Activated T-cell treated with anti-CD3 and anti-CD28 coated beads, Interleukin-2, amount 50 U/mL, for 24 hours (primary cell): Measurements from ENCODE around the gene NHSL1.

Experiments
- DNase-seq: peaks from one replicate; pipeline ENCODE4 v3.0.0-alpha.2; 2020
- H3K27ac Mint-ChIP-seq: 2 replicates; pipeline ENCODE4 v1.8.0; 2020; ENCODE audit warnings: mild to moderate bottlenecking, mixed read lengths
- H3K27me3 Mint-ChIP-seq: 2 replicates; pipeline ENCODE4 v1.8.0; 2020; ENCODE audit warnings: mixed read lengths
- H3K36me3 Mint-ChIP-seq: 2 replicates; pipeline ENCODE4 v1.8.0; 2020; ENCODE audit warnings: low read depth, mixed read lengths
- H3K4me1 Mint-ChIP-seq: 2 replicates; pipeline ENCODE4 v1.8.0; 2020; ENCODE audit warnings: low read depth, mixed read lengths
- H3K4me3 Mint-ChIP-seq: 2 replicates; pipeline ENCODE4 v1.8.0; 2020; ENCODE audit warnings: mild to moderate bottlenecking, moderate library complexity, mixed read lengths
- H3K9me3 Mint-ChIP-seq: 2 replicates; pipeline ENCODE4 v1.8.0; 2020; ENCODE audit warnings: mixed read lengths

NHSL1 gene

GRCh38 chr6:138514860-138515540 lies 15.7 kb upstream of the NHSL1 start:
- peaks cover 7% of the 10 kb centered on the region for H3K4me1 Mint-ChIP-seq
- no peak overlapping the region for H3K4me3 Mint-ChIP-seq
- no peaks in the 10 kb centered on the region for H3K36me3 Mint-ChIP-seq
- no peak overlapping the region for H3K27ac Mint-ChIP-seq
- no peaks in the 10 kb centered on the region for H3K9me3 Mint-ChIP-seq
- H3K27me3 Mint-ChIP-seq: peaks cover 5% of the 10 kb centered on the region
- no peak for DNase-seq

DNA sequence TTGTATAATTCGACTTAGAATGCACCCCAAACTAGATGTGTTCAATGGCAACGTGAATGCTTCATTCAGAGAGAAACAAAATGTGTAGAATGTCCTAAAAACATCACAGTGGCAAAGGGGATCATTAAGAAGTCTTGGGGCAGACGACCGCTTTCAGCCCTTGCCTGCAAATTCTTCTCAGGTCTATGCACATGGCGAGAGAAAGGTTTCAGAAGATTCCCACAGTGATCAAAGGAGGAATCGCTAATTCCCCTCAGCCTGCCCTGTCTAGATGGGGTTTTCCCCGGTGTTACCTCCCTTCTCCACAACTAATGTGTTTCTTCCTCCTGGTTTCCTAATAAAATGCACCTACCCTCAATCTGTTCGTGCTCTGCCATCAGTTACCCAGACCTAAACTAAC lies 13.3 kb upstream of the NHSL1 start:
- Mint-ChIP-seq H3K4me1 (peaks cover 7% of the 10 kb centered on the region), H3K27me3 (peaks cover 9% of the 10 kb centered on the region), H3K27ac (no peak overlapping the region), H3K4me3 (no peak overlapping the region), H3K36me3 (no peaks in the 10 kb centered on the region), H3K9me3 (no peaks in the 10 kb centered on the region)
- DNase-seq: no peak

GRCh38 chr6:138510093-138510492 lies 10.8 kb upstream of the NHSL1 start:
- Mint-ChIP-seq H3K36me3 (no peaks in the 10 kb centered on the region), H3K27ac (no peak overlapping the region), H3K27me3 (peaks cover 8% of the 10 kb centered on the region), H3K4me3 (no peak overlapping the region), H3K9me3 (no peaks in the 10 kb centered on the region), H3K4me1 (peaks cover 4% of the 10 kb centered on the region)
- no peak for DNase-seq

- Mint-ChIP-seq H3K4me3 (no peak overlapping the region), H3K27me3 (peaks cover 8% of the 10 kb centered on the region), H3K36me3 (no peaks in the 10 kb centered on the region), H3K4me1 (no peaks in the 10 kb centered on the region), H3K27ac (no peak overlapping the region), H3K9me3 (no peaks in the 10 kb centered on the region)
- no peak for DNase-seq
These were observed 10.1 kb upstream of the NHSL1 start for GRCh38 chr6:138509371-138509770.

- peaks cover 8% of the 10 kb centered on the region for H3K27me3 Mint-ChIP-seq
- H3K4me3 Mint-ChIP-seq: no peak overlapping the region
- H3K27ac Mint-ChIP-seq: no peak overlapping the region
- H3K9me3 Mint-ChIP-seq: no peaks in the 10 kb centered on the region
- DNase-seq: no peak
- H3K36me3 Mint-ChIP-seq: no peaks in the 10 kb centered on the region
- H3K4me1 Mint-ChIP-seq: no peaks in the 10 kb centered on the region
These were observed 9.3 kb upstream of the NHSL1 start for GRCh38 chr6:138508676-138508988.

DNA sequence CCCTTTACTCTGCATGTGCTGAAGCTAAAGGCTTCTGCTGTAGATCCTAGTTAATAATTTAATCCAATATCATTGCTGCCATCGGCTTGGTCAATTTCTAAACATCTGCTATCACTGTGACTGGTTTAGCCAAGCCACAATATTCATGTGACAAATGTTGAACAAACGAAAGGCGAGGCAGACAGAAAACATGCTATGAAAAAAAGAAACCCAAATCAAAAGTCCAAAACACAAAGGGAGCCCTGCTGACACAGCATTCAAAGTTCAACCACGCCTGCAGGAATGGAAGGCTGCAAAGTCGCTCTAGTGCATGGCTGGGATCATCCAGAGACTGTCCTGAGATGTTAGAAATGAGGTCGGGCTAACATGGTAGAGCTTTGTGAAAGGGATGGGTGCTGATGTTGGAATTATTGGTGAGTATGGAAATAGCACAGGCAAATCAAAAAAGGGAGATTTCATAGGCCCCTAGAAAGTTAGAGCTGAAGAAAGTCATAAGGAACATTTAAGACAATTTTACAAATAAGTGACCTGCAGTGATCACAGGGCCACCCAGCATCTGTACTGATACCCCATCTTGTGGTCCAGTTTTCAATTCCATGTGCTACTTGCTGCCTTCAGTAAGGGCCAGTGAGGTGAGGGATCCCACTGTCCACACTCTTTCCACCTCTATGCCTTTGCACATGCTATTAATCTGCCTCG lies 8.8 kb upstream of the NHSL1 start:
- no peaks in the 10 kb centered on the region for H3K36me3 Mint-ChIP-seq
- no peak for DNase-seq
- H3K27me3 Mint-ChIP-seq: peaks cover 8% of the 10 kb centered on the region
- H3K4me1 Mint-ChIP-seq: no peaks in the 10 kb centered on the region
- H3K4me3 Mint-ChIP-seq: no peak overlapping the region
- H3K27ac Mint-ChIP-seq: no peak overlapping the region
- no peaks in the 10 kb centered on the region for H3K9me3 Mint-ChIP-seq

DNA sequence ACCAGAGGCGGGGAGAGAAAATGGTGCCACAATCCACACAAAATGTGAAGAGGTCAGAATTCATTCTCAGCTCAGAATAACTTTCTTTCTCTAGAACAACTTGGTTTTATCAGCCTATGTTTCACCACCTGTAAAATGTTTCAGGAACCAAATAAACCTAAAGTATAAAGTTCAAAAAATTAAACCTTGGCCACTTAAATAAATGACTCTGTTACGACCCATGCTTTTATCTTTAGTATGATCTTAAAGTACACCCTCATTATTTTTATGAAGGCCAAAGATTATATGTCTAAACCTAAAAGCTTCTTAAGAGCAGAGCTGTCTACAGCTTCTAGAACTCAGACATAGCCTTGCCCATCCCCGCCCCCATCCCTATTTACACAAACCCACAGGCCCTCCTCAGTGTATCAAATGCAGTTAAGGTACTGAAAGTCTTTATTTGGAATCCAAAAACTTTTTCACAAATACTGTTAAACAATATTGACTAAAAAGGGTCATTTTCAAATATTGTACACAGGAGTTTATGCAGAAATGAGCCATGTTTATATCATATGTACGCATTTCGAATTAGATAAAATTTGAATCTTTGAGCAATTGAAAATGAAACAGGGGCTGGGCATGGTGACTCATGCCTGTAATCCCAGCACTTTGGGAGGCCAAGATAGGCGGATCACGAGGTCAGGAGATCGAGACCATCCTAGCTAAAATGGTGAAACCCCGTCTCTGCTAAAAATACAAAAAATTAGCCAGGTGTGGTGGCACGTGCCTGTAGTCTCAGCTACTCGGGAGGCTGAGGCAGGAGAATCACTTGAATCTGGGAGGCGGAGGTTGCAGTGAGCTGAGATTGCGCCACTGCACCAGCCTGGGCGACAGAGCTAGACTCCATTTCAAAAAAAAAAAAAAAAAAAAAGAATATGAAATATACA lies 5.7 kb upstream of the NHSL1 start:
- no peak overlapping the region for H3K27ac Mint-ChIP-seq
- DNase-seq: no peak
- no peaks in the 10 kb centered on the region for H3K36me3 Mint-ChIP-seq
- no peak overlapping the region for H3K4me3 Mint-ChIP-seq
- peaks cover 6% of the 10 kb centered on the region for H3K27me3 Mint-ChIP-seq
- no peaks in the 10 kb centered on the region for H3K4me1 Mint-ChIP-seq
- H3K9me3 Mint-ChIP-seq: no peaks in the 10 kb centered on the region

DNA sequence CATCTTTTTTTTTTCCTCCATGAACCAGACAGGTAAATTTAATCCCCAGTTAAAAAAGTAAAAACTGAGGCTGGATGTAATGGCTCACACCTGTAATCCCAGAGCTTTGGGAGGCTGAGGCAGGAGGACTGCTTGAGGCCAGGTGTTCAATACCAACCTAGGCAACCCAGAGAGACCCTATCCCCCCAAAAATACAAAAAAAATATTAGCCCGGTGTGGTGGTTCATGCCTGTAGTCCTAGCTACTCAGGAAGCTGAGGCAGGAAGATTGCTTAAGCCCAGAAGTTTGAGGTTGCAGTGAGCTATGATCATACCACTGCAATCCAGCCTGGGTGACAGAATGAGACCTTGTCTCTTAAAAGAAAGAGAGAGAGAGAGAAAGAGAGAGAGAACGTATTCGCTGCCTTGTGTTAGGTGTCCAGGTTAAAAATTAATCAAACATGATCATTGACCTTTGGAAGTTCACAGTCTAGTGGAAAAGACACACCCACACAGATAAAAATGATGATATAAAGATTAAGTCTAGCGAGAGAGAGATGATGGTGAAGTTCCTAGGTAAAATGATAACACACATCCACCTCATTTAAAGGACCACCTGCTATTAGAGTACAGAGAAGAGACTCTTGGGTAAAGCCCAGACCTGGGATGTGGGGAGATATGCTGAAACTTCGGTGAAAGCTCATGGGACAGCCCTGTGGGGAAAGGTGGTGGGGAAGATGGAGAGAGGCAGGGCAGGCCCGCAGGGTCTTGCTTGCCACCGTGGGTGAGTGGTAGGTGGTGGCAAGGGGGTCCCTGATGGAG lies 4.8 kb upstream of the NHSL1 start:
- Mint-ChIP-seq H3K36me3 (no peaks in the 10 kb centered on the region), H3K9me3 (no peaks in the 10 kb centered on the region), H3K27me3 (no peaks in the 10 kb centered on the region), H3K4me1 (peaks cover 4% of the 10 kb centered on the region), H3K27ac (no peak overlapping the region), H3K4me3 (no peak overlapping the region)
- no peak for DNase-seq

DNA sequence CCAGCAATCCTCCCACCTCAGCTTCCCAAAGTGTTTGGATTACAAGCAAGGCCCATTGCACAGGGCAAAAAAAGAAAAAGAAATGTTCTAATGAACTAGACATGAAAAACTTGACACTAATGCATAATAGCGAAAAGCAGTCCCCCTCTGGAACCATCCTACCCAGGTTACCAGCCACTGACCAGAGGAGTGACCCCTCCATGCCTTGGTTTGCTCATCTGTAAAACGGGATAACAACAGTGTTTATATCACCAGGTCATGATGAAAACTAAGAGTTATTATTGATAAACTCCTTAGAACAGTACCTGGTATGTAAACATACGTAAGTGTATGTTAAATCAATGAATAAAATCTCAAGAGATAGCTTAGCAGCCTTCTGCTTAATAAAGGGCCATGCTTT lies 3.3 kb upstream of the NHSL1 start:
- H3K36me3 Mint-ChIP-seq: no peaks in the 10 kb centered on the region
- H3K27me3 Mint-ChIP-seq: peaks cover 4% of the 10 kb centered on the region
- no peaks in the 10 kb centered on the region for H3K9me3 Mint-ChIP-seq
- H3K4me3 Mint-ChIP-seq: no peak overlapping the region
- DNase-seq: no peak
- peaks cover 4% of the 10 kb centered on the region for H3K4me1 Mint-ChIP-seq
- no peak overlapping the region for H3K27ac Mint-ChIP-seq

GRCh38 chr6:138500867-138501446 lies 1.7 kb upstream of the NHSL1 start:
- Mint-ChIP-seq H3K36me3 (no peaks in the 10 kb centered on the region), H3K27ac (no peak overlapping the region), H3K4me3 (no peak overlapping the region), H3K9me3 (no peaks in the 10 kb centered on the region), H3K4me1 (peaks cover 4% of the 10 kb centered on the region), H3K27me3 (peaks cover 11% of the 10 kb centered on the region)
- no peak for DNase-seq

DNA sequence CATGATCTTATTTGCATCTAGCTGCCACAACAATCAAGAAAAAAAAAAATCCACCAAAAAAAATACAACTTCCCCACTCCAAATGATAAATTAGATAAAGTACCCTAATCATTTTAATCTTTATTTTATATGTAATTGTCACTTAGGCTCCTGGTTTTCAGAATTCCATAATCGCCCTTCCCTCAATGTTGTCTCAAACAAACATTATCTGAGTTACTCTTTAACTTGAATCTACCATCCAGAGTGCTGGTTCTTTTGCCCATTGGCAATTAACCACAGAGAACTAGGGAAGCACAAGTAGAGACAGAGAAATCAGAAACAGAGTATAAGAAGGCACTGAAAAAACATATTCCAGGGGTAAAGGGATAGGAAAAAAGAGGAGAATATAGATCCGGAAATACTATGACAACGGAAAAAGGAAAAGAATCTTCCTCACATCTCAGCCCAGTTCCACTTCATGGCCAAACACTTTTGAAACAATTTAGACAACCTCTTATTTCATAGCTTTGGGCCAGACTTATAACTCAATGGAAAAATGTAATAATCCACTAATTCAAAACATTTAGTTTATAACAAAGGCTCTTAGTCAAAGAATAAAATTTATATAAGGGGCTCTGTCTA lies 861 bp upstream of the NHSL1 start:
- Mint-ChIP-seq H3K4me3 (no peak overlapping the region), H3K9me3 (no peaks in the 10 kb centered on the region), H3K27me3 (peaks cover 11% of the 10 kb centered on the region), H3K36me3 (no peaks in the 10 kb centered on the region), H3K27ac (no peak overlapping the region), H3K4me1 (peaks cover 4% of the 10 kb centered on the region)
- DNase-seq: no peak

- no peak for DNase-seq
- no peak overlapping the region for H3K4me3 Mint-ChIP-seq
- no peaks in the 10 kb centered on the region for H3K9me3 Mint-ChIP-seq
- H3K27me3 Mint-ChIP-seq: peaks cover 16% of the 10 kb centered on the region
- peaks cover 4% of the 10 kb centered on the region for H3K4me1 Mint-ChIP-seq
- no peak overlapping the region for H3K27ac Mint-ChIP-seq
- H3K36me3 Mint-ChIP-seq: no peaks in the 10 kb centered on the region
These were observed 528 bp downstream of the NHSL1 start for GRCh38 chr6:138498629-138499302.

GRCh38 chr6:138497286-138497685 lies 2.0 kb downstream of the NHSL1 start:
- Mint-ChIP-seq H3K27me3 (peaks cover 22% of the 10 kb centered on the region), H3K36me3 (no peaks in the 10 kb centered on the region), H3K4me1 (peaks cover 4% of the 10 kb centered on the region), H3K4me3 (no peak overlapping the region), H3K27ac (no peak overlapping the region), H3K9me3 (no peaks in the 10 kb centered on the region)
- no peak for DNase-seq
